Ovary (tissue), 3 donors: Measurements from ENCODE around the gene TAOK2.
"Not testable (repeated sequence)": the region's sequence is repeated elsewhere in the genome, so short reads cannot be mapped to it uniquely, and the experiment has no call there.

Source experiments
- CTCF ChIP-seq, 3 donors: fragments of 450-650 bp in 2 of 3; fragments of 200-600 bp in 1 of 3; IDR thresholded peaks; one replicate each; pipeline versions ENCODE4 v1.5.1 to v1.8.0; 2016 to 2022; ENCODE audit warnings: antibody characterized with exemption in 3 of 3, mild to moderate bottlenecking in 1 of 3
- EP300 ChIP-seq: sonication (generic); formaldehyde crosslinking; IDR thresholded peaks from one replicate; pipeline ENCODE4 v1.6.1; 2017; ENCODE audit warnings: antibody characterized with exemption
- donor health status: DM: no; HTN: no; CAD: no.

GRCh38 chr16:29931750-29932149 lies 41.9 kb upstream of the TAOK2 start:
- not testable (repeated sequence) for TF ChIP-seq CTCF (IDR thresholded peaks at IDR 0.05); EP300
